A549 (cell line): ENCODE results near the gene FAM227B.

ENCODE experiments used
- CHD2 ChIP-seq: fragments of 150-350 bp; IDR thresholded peaks from 2 replicates; pipeline ENCODE4 v1.6.1; 2014; ENCODE audit warnings: low read length; ENCODE audit not compliant: partially characterized antibody
- EP300 ChIP-seq, 2 experiments: fragments of >200 bp; sonication (Bioruptor Twin); formaldehyde crosslinking; IDR thresholded peaks; 2 replicates in 1 of 2; 3 replicates in 1 of 2; pipeline ENCODE4 v1.6.1; 2016 to 2017
- FOSL2 ChIP-seq, 2 experiments: fragments of 450-650 bp in 1 of 2; fragments of >200 bp in 1 of 2; sonication (Bioruptor Twin) in 1 of 2; formaldehyde crosslinking; IDR thresholded peaks; 2 replicates each; pipeline versions ENCODE4 v1.5.0 to v1.6.1; 2016 to 2020; ENCODE audit warnings: mild to moderate bottlenecking in 1 of 2, moderate library complexity in 1 of 2
- POLR2A ChIP-seq: IDR thresholded peaks from 2 replicates; pipeline ENCODE4 v1.6.1; 2012; ENCODE audit warnings: mild to moderate bottlenecking, low read length
- POLR2AphosphoS2 ChIP-seq: conservative IDR thresholded peaks from 2 replicates; pipeline ENCODE4 v1.6.1; 2012; ENCODE audit warnings: low read length, improper control_type of control experiment, inconsistent platforms
- RFX5 ChIP-seq: fragments of 450-650 bp; IDR thresholded peaks from 2 replicates; pipeline ENCODE4 v1.7.1; 2014; ENCODE audit warnings: antibody characterized with exemption, mild to moderate bottlenecking, moderate library complexity
- SMC3 ChIP-seq: fragments of >200 bp; sonication (Bioruptor Twin); formaldehyde crosslinking; IDR thresholded peaks from 3 replicates; pipeline ENCODE4 v1.6.1; 2018; ENCODE audit warnings: inconsistent platforms
- TF ChIP-seq, protein P1 (sequence below): fragments of >200 bp; sonication (Bioruptor Twin); formaldehyde crosslinking; IDR thresholded peaks from 3 replicates; pipeline ENCODE4 v1.5.1; 2016
- TF ChIP-seq, protein P2 (sequence below): fragments of 150-350 bp; IDR thresholded peaks from 2 replicates; pipeline ENCODE4 v1.6.1; 2014; ENCODE audit warnings: low read depth, mild to moderate bottlenecking, low read length
- TF ChIP-seq, protein P3 (sequence below): IDR thresholded peaks from 2 replicates; pipeline ENCODE4 v1.6.1; 2012
- TF ChIP-seq, protein P4 (sequence below): fragments of 450-650 bp; IDR thresholded peaks from 2 replicates; pipeline ENCODE4 v1.6.1; 2014; ENCODE audit warnings: antibody characterized with exemption

DNA sequence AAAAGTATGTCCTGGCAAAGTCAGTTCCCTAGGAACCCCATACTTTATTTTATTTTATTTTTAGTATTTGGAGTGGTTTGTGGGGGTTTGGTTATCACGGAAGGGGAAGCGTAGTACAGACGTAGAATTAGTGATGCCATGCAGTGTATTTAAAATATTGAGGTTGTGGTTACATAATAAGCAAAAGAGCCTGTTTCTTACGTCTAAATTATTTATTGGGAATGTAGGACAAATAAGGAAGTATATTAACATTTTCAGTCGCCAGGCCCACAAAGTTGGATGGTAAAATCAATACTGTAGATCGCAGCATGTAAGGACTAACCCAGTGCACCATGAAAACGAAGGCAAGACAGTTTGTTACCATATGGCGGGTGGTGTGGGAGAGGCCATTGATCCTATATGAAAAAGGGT is 788 bp upstream of the FAM227B start:
- no peak for TF ChIP-seq RFX5
- no peak for TF ChIP-seq POLR2AphosphoS2
- TF ChIP-seq, protein P1, sequence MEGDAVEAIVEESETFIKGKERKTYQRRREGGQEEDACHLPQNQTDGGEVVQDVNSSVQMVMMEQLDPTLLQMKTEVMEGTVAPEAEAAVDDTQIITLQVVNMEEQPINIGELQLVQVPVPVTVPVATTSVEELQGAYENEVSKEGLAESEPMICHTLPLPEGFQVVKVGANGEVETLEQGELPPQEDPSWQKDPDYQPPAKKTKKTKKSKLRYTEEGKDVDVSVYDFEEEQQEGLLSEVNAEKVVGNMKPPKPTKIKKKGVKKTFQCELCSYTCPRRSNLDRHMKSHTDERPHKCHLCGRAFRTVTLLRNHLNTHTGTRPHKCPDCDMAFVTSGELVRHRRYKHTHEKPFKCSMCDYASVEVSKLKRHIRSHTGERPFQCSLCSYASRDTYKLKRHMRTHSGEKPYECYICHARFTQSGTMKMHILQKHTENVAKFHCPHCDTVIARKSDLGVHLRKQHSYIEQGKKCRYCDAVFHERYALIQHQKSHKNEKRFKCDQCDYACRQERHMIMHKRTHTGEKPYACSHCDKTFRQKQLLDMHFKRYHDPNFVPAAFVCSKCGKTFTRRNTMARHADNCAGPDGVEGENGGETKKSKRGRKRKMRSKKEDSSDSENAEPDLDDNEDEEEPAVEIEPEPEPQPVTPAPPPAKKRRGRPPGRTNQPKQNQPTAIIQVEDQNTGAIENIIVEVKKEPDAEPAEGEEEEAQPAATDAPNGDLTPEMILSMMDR = no peak
- TF ChIP-seq, protein P2, sequence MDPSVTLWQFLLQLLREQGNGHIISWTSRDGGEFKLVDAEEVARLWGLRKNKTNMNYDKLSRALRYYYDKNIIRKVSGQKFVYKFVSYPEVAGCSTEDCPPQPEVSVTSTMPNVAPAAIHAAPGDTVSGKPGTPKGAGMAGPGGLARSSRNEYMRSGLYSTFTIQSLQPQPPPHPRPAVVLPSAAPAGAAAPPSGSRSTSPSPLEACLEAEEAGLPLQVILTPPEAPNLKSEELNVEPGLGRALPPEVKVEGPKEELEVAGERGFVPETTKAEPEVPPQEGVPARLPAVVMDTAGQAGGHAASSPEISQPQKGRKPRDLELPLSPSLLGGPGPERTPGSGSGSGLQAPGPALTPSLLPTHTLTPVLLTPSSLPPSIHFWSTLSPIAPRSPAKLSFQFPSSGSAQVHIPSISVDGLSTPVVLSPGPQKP = no peak
- TF ChIP-seq, protein P3, sequence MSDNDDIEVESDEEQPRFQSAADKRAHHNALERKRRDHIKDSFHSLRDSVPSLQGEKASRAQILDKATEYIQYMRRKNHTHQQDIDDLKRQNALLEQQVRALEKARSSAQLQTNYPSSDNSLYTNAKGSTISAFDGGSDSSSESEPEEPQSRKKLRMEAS = no peak
- TF ChIP-seq CHD2 = no peak
- TF ChIP-seq EP300 (IDR thresholded peaks at IDR 0.05) = no peak
- TF ChIP-seq FOSL2 (IDR thresholded peaks at IDR 0.05) = no peak
- TF ChIP-seq FOSL2 (CRISPR knock-in tag; IDR thresholded peaks at IDR 0.05) = no peak
- TF ChIP-seq POLR2A = no peak
- TF ChIP-seq SMC3 = no peak
- TF ChIP-seq, protein P4, sequence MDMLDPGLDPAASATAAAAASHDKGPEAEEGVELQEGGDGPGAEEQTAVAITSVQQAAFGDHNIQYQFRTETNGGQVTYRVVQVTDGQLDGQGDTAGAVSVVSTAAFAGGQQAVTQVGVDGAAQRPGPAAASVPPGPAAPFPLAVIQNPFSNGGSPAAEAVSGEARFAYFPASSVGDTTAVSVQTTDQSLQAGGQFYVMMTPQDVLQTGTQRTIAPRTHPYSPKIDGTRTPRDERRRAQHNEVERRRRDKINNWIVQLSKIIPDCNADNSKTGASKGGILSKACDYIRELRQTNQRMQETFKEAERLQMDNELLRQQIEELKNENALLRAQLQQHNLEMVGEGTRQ = no peak
